H1 (cell line): Measurements from ENCODE around the gene OR5AR1. TPM values are rescaled to one million over a fixed set of nuclear protein-coding genes. Genes with fewer than 3 reads are reported as not detected.

Source experiments
- polyA plus RNA-seq, 7 experiments: library from polyadenylated mRNA; depleted of rRNA in 3 of 7; stranded (reverse) in 5 of 7; unstranded in 2 of 7; fragments of >200 nt in 5 of 7; fragments of 200-250 nt in 2 of 7; gene quantifications; 1 replicate in 5 of 7; 2 replicates in 1 of 7; 4 replicates in 1 of 7; pipeline versions ENCODE4 v1.2.1 to v1.2.3, GENCODE V29; 2011 to 2013; ENCODE audit warnings: missing spikeins in 2 of 7, mixed read lengths in 2 of 7
- small RNA-seq: library from polyadenylated mRNA; stranded (forward); fragments of <200 nt; extraction: miRNeasy Mini kit (QIAGEN cat#:217004); gene quantifications from one replicate; pipeline ENCODE3, GENCODE V24; 2013; ENCODE audit not compliant: insufficient read depth
- total RNA-seq: library from RNA; stranded (reverse); fragmentation: NEBNext Ultra II Directional; extraction: Animal tissue kit (Norgen Biotek cat#: 25700); gene quantifications from 2 replicates; pipeline ENCODE4 v1.2.1, GENCODE V29; 2021

The OR5AR1 gene
- total and polyA plus RNA-seq, 2 of the 8 experiments (the other 6 are each of a cell fraction or from before 2014, with no cell fraction given), result 0.12 TPM; not detected in 1

Small RNA genes lying within 50 kb of the gene (small RNA-seq; reads per million reads assigned to genes)
- not detected for gene AP004245.1

Other genes with a start within 250 kb of the OR5AR1 start
- gene OR5M3, start 190.3 kb upstream of the OR5AR1 start, total RNA-seq, result not detected in 2 replicates
- not detected in 2 replicates for gene OR5M3, start 190.3 kb upstream of the OR5AR1 start, polyA plus RNA-seq (2011; rRNA removed)
- gene OR5M8, start 172.3 kb upstream of the OR5AR1 start, total RNA-seq, result not detected in 2 replicates
- gene OR5M8, start 172.3 kb upstream of the OR5AR1 start, polyA plus RNA-seq (2011; rRNA removed), result not detected in 2 replicates
- gene OR5M11, start 120.4 kb upstream of the OR5AR1 start, total RNA-seq, result not detected in 2 replicates
- 0.08 TPM in 1 of 2 replicates, not detected in the other for gene OR5M11, start 120.4 kb upstream of the OR5AR1 start, polyA plus RNA-seq (2011; rRNA removed)
- gene OR5M10, start 86.0 kb upstream of the OR5AR1 start, total RNA-seq, result not detected in 2 replicates
- not detected in 2 replicates for gene OR5M10, start 86.0 kb upstream of the OR5AR1 start, polyA plus RNA-seq (2011; rRNA removed)
- gene OR5M1, start 48.8 kb upstream of the OR5AR1 start, total RNA-seq, result not detected in 2 replicates
- gene OR5M1, start 48.8 kb upstream of the OR5AR1 start, polyA plus RNA-seq (2011; rRNA removed), result not detected in 2 replicates
- gene OR5AP2, start 21.2 kb upstream of the OR5AR1 start, total RNA-seq, result not detected in 2 replicates
- gene OR5AP2, start 21.2 kb upstream of the OR5AR1 start, polyA plus RNA-seq (2011; rRNA removed), result not detected in 2 replicates
- not detected in 2 replicates for gene OR9G1, start 35.4 kb downstream of the OR5AR1 start, total RNA-seq
- not detected in 2 replicates for gene OR9G1, start 35.4 kb downstream of the OR5AR1 start, polyA plus RNA-seq (2011; rRNA removed)
- gene OR9G4, start 85.0 kb downstream of the OR5AR1 start, total RNA-seq, result not detected in 2 replicates
- gene OR9G4, start 85.0 kb downstream of the OR5AR1 start, polyA plus RNA-seq (2011; rRNA removed), result not detected in 2 replicates